Breast epithelium (tissue), 4 donors: Measurements from ENCODE around the gene TMEM204. TPM values are rescaled to one million over a fixed set of nuclear protein-coding genes. Genes with fewer than 3 reads are reported as not detected.

Source experiments
- DNase-seq, 2 donors: peaks; one replicate each; pipeline ENCODE4 v3.0.0-alpha.2; 2019; ENCODE audit warnings: low spot score in 2 of 2
- H3K27ac ChIP-seq, 2 donors: fragments of 200-600 bp; sonication (generic) in 1 of 2; one replicate each; pipeline ENCODE4 v1.5.1; 2016 to 2019; ENCODE audit warnings: mild to moderate bottlenecking in 1 of 2
- H3K27me3 ChIP-seq, 2 donors: fragments of 200-600 bp; sonication (generic) in 1 of 2; one replicate each; pipeline versions ENCODE4 v1.5.1 to v1.6.0; 2017 to 2019; ENCODE audit warnings: control low read depth in 1 of 2, mild to moderate bottlenecking in 1 of 2
- H3K36me3 ChIP-seq: fragments of 200-600 bp; one replicate; pipeline ENCODE4 v1.5.1; 2019
- H3K4me1 ChIP-seq, 2 donors: fragments of 200-600 bp; sonication (generic); one replicate each; pipeline ENCODE4 v1.5.1; 2016 to 2019; ENCODE audit warnings: control low read depth in 1 of 2
- H3K4me3 ChIP-seq, 3 donors: fragments of 200-600 bp; sonication (generic); 1 replicate in 2 of 3; 2 replicates in 1 of 3; pipeline ENCODE4 v1.5.1; 2016 to 2019; ENCODE audit warnings: mild to moderate bottlenecking in 3 of 3, moderate library complexity in 2 of 3
- H3K9me3 ChIP-seq, 2 donors: fragments of 200-600 bp; sonication (generic) in 1 of 2; one replicate each; pipeline ENCODE4 v1.5.1; 2016 to 2019; ENCODE audit warnings: control low read depth in 1 of 2
- POLR2A ChIP-seq: fragments of 450-650 bp; IDR thresholded peaks from one replicate; pipeline ENCODE4 v1.6.1; 2016; ENCODE audit warnings: antibody characterized with exemption, mild to moderate bottlenecking, moderate library complexity
- POLR2AphosphoS5 ChIP-seq, 3 donors: sonication (generic); formaldehyde crosslinking; IDR thresholded peaks; one replicate each; pipeline ENCODE4 v1.6.1; 2017; ENCODE audit warnings: antibody characterized with exemption in 3 of 3
- intact Hi-C: fragments of 100-400 bp; cut with DNase I; formaldehyde crosslinking; loops from one replicate; pipeline ENCODE4 v1.15.1; 2023; ENCODE audit warnings: low total_unique reads
- total RNA-seq, 3 donors: library from RNA; depleted of rRNA; stranded (reverse); fragments of >200 nt; gene quantifications; one replicate each; pipeline ENCODE4 v1.1.0, GENCODE V29; 2016
- TF ChIP-seq, protein P1 (sequence below), 3 donors: fragments of 450-650 bp; IDR thresholded peaks; one replicate each; pipeline ENCODE4 v1.5.1; 2016 to 2017; ENCODE audit warnings: antibody characterized with exemption in 3 of 3, mild to moderate bottlenecking in 3 of 3, moderate library complexity in 3 of 3

The TMEM204 gene
- total RNA-seq, 3 donors from 2014 or later = 27.8 to 37.0 (median 34.1) TPM

GRCh38 chr16:1557576-1557975 lies 24.1 kb downstream of the TMEM204 start:
- intact Hi-C loops = no loop called here

GRCh38 chr16:1559446-1559975 lies 26.0 kb downstream of the TMEM204 start:
- no peak for TF ChIP-seq POLR2A
- TF ChIP-seq, protein P1, sequence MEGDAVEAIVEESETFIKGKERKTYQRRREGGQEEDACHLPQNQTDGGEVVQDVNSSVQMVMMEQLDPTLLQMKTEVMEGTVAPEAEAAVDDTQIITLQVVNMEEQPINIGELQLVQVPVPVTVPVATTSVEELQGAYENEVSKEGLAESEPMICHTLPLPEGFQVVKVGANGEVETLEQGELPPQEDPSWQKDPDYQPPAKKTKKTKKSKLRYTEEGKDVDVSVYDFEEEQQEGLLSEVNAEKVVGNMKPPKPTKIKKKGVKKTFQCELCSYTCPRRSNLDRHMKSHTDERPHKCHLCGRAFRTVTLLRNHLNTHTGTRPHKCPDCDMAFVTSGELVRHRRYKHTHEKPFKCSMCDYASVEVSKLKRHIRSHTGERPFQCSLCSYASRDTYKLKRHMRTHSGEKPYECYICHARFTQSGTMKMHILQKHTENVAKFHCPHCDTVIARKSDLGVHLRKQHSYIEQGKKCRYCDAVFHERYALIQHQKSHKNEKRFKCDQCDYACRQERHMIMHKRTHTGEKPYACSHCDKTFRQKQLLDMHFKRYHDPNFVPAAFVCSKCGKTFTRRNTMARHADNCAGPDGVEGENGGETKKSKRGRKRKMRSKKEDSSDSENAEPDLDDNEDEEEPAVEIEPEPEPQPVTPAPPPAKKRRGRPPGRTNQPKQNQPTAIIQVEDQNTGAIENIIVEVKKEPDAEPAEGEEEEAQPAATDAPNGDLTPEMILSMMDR (IDR thresholded peaks at IDR 0.05) = no peak
- no peak for TF ChIP-seq POLR2AphosphoS5 (IDR thresholded peaks at IDR 0.05)
- peak overlapping the region in 1 of 2 donors; percentile 48 for H3K27ac ChIP-seq
- no peaks in the 10 kb centered on the region for H3K9me3 ChIP-seq
- H3K4me1 ChIP-seq = no peaks in the 10 kb centered on the region
- H3K36me3 ChIP-seq = no peaks in the 10 kb centered on the region
- DNase-seq = no peak
- no peaks in the 10 kb centered on the region for H3K27me3 ChIP-seq
- intact Hi-C loops = no loop called here
- no peak overlapping the region for H3K4me3 ChIP-seq

More at GRCh38 chr16:1557576-1557975, 24.1 kb downstream of the TMEM204 start:
- no peak for TF ChIP-seq POLR2AphosphoS5 (IDR thresholded peaks at IDR 0.05)
- TF ChIP-seq, protein P1 (IDR thresholded peaks at IDR 0.05) = no peak
- no peak for TF ChIP-seq POLR2A
- Histone ChIP-seq H3K27ac (peak overlapping the region in 1 of 2 donors; percentile 75), H3K4me1 (no peaks in the 10 kb centered on the region), H3K4me3 (no peak overlapping the region), H3K9me3 (no peaks in the 10 kb centered on the region), H3K27me3 (no peaks in the 10 kb centered on the region), H3K36me3 (no peaks in the 10 kb centered on the region)
- DNase-seq = no peak

- no peaks in the 10 kb centered on the region for H3K36me3 ChIP-seq
- no peak overlapping the region for H3K4me3 ChIP-seq
- H3K27ac ChIP-seq = no peak overlapping the region
- TF ChIP-seq POLR2AphosphoS5 (IDR thresholded peaks at IDR 0.05) (no peak), POLR2A (no peak)
- TF ChIP-seq, protein P1 (IDR thresholded peaks at IDR 0.05) = no peak
- intact Hi-C loops = no loop called here
- no peaks in the 10 kb centered on the region for H3K4me1 ChIP-seq
- no peaks in the 10 kb centered on the region for H3K27me3 ChIP-seq
- DNase-seq = no peak
- no peaks in the 10 kb centered on the region for H3K9me3 ChIP-seq
These were observed 26.7 kb downstream of the TMEM204 start for GRCh38 chr16:1560153-1560552.

GRCh38 chr16:1560866-1561265 lies 27.4 kb downstream of the TMEM204 start:
- TF ChIP-seq, protein P1 (IDR thresholded peaks at IDR 0.05) = no peak
- TF ChIP-seq POLR2A = no peak
- TF ChIP-seq POLR2AphosphoS5 (IDR thresholded peaks at IDR 0.05) = no peak
- H3K9me3 ChIP-seq = no peaks in the 10 kb centered on the region
- no peaks in the 10 kb centered on the region for H3K36me3 ChIP-seq
- H3K4me3 ChIP-seq = no peak overlapping the region
- no peak overlapping the region for H3K27ac ChIP-seq
- no peaks in the 10 kb centered on the region for H3K27me3 ChIP-seq
- intact Hi-C loops = no loop called here
- no peaks in the 10 kb centered on the region for H3K4me1 ChIP-seq
- DNase-seq = no peak

- Histone ChIP-seq H3K27me3 (no peaks in the 10 kb centered on the region), H3K27ac (no peak overlapping the region), H3K36me3 (no peaks in the 10 kb centered on the region), H3K4me3 (no peak overlapping the region), H3K4me1 (no peaks in the 10 kb centered on the region), H3K9me3 (no peaks in the 10 kb centered on the region)
- intact Hi-C loops = no loop called here
- TF ChIP-seq POLR2AphosphoS5 (IDR thresholded peaks at IDR 0.05) (no peak), POLR2A (no peak)
- TF ChIP-seq, protein P1 (IDR thresholded peaks at IDR 0.05) = no peak
- no peak for DNase-seq
These were observed 27.8 kb downstream of the TMEM204 start for GRCh38 chr16:1561266-1561665.
